ENCODE results near the gene MRPS34.
"Not testable (repeated sequence)": the region's sequence is repeated elsewhere in the genome, so short reads cannot be mapped to it uniquely, and the experiment has no call there.

MRPS34 gene

GRCh38 chr16:1772908-1773702 lies at the start of gene MRPS34:
Gene MRPS34, minus strand, starts transcription at chr16:1773134. Its CDS starts 15 bp downstream, at chr16:1773119.
- peak; percentile 85 for DNase-seq (ENCODE audit: low spot score)

GRCh38 chr16:1821861-1822611 lies 49.1 kb upstream of the MRPS34 start:
- DNase-seq (ENCODE audit: low spot score): no peak

GRCh38 chr16:1820946-1821290 lies 48.0 kb upstream of the MRPS34 start:
- DNase-seq (ENCODE audit: low spot score): no peak

GRCh38 chr16:1820096-1820945 lies 47.4 kb upstream of the MRPS34 start:
- DNase-seq (ENCODE audit: low spot score): no peak

- DNase-seq (ENCODE audit: low spot score): no peak
Measured at GRCh38 chr16:1819611-1820010, 46.7 kb upstream of the MRPS34 start.

- DNase-seq (ENCODE audit: low spot score): no peak
Measured at GRCh38 chr16:1818873-1819525, 46.1 kb upstream of the MRPS34 start.

GRCh38 chr16:1818204-1818872 lies 45.4 kb upstream of the MRPS34 start:
- no peak for DNase-seq (ENCODE audit: low spot score)

GRCh38 chr16:1817716-1818115 lies 44.8 kb upstream of the MRPS34 start:
- DNase-seq (ENCODE audit: low spot score): no peak

- no peak for DNase-seq (ENCODE audit: low spot score)
Measured at GRCh38 chr16:1817276-1817589, 44.3 kb upstream of the MRPS34 start.

GRCh38 chr16:1816396-1817275 lies 43.7 kb upstream of the MRPS34 start:
- no peak for DNase-seq (ENCODE audit: low spot score)

GRCh38 chr16:1815461-1815860 lies 42.5 kb upstream of the MRPS34 start:
- no peak for DNase-seq (ENCODE audit: low spot score)

- DNase-seq (ENCODE audit: low spot score): peak; percentile 80
Measured at GRCh38 chr16:1812732-1813163, 39.8 kb upstream of the MRPS34 start.

- no peak for DNase-seq (ENCODE audit: low spot score)
Measured at GRCh38 chr16:1810536-1810935, 37.6 kb upstream of the MRPS34 start.

GRCh38 chr16:1810106-1810505 lies 37.2 kb upstream of the MRPS34 start:
- no peak for DNase-seq (ENCODE audit: low spot score)

- DNase-seq (ENCODE audit: low spot score): no peak
Measured at GRCh38 chr16:1809281-1809801, 36.4 kb upstream of the MRPS34 start.

- no peak for DNase-seq (ENCODE audit: low spot score)
Measured at GRCh38 chr16:1808691-1809090, 35.8 kb upstream of the MRPS34 start.

- DNase-seq (ENCODE audit: low spot score): no peak
Measured at GRCh38 chr16:1807626-1808025, 34.7 kb upstream of the MRPS34 start.

GRCh38 chr16:1800701-1801100 lies 27.8 kb upstream of the MRPS34 start:
- no peak for DNase-seq (ENCODE audit: low spot score)

GRCh38 chr16:1799263-1799662 lies 26.3 kb upstream of the MRPS34 start:
- not testable (repeated sequence) for DNase-seq (ENCODE audit: low spot score)
